RPMI7951 (cell line): ENCODE data around the gene FASTK. TPM values are rescaled to one million over a fixed set of nuclear protein-coding genes. Genes with fewer than 3 reads are reported as not detected.
"Not testable (repeated sequence)": the region's sequence is repeated elsewhere in the genome, so short reads cannot be mapped to it uniquely, and the experiment has no call there.

ENCODE experiments used
- DNase-seq: peaks from one replicate; pipeline ENCODE4 v3.0.0-alpha.2; 2012; ENCODE audit warnings: low read depth
- total RNA-seq: library from RNA; depleted of rRNA; stranded (reverse); fragments of >200 nt; shearing (Covaris generic); gene quantifications from 2 replicates; pipeline ENCODE4 v1.2.3, GENCODE V29; 2014

FASTK gene
- total RNA-seq, 1 experiment from 2014 or later = 61.3 TPM

GRCh38 chr7:151047976-151048815, 32.4 kb downstream of the FASTK start, which contains the start of gene ASIC3:
Gene ASIC3 (plus strand): TSS chr7:151048531. CDS start chr7:151048886, 355 bp downstream.
- DNase-seq = no peak

DNA sequence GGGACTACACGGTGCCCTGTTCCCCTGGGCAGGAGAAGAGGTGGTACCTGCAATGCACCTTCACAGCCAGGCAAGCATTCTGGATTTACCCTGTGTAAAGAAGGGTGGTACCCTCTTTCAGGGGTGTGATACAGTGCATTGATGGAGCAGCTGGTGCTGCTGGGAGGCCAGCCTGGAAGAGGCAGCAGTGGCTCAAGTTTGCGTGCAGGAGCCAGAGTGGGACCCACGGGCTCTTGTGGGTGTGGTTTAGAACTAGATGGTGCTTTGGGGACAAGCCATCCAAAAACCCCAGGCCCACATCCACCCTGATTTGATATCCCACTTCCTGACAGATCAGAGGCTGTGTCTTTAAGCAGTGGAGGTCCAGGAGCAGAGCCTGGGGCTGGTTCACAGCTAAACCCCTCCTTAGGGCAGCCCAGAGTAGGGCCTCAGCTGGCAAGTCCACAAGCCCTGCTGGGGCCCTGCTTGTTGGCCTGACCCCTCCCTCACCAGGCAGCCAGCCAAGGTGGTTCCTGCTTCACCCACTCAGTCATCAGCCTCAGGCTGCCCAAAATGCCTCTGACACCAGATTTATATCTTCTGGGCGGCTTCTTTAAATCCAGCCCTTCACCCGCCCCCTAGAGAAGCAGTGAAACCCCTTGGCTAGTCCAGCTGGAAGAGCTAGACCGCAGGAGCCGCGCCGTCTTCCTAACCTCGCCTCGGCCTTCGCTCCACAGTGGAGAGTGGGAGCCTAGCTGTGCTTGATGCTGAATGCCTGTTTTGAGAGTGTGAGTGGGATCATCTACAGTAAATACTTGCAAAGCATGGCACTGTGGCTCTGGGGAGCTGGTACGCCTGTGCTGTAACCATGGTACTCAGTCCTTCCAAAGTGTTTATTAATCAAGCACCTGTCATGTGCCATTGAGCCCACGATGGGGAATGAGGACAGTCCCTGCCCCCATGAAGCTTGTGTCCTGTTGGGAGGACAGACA, 33.7 kb downstream of the FASTK start:
- DNase-seq = peak; percentile 98

GRCh38 chr7:151045967-151046366, 34.6 kb downstream of the FASTK start:
- no peak for DNase-seq

DNA sequence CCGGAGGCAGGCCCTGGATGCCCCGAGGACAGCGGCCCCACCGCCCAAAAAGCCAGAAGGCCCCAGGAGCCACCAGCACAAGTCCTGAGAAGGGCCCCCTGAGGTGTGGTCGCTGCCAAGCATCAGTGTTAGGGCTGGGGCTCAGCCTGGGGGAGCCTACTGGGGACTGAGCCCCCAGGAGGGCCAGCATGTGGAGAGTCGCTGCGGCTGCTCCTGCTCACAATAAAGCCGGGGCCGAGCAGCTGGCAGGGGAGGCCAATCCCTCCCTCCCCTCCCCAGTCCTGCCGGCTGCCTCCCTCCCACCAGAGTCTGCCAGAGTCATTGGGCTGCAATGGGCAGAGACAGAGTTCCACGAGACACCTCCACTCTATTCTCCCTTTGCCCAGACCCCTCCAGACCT, 35.3 kb downstream of the FASTK start:
- no peak for DNase-seq

GRCh38 chr7:151043959-151044358, 36.6 kb downstream of the FASTK start:
- no peak for DNase-seq

DNA sequence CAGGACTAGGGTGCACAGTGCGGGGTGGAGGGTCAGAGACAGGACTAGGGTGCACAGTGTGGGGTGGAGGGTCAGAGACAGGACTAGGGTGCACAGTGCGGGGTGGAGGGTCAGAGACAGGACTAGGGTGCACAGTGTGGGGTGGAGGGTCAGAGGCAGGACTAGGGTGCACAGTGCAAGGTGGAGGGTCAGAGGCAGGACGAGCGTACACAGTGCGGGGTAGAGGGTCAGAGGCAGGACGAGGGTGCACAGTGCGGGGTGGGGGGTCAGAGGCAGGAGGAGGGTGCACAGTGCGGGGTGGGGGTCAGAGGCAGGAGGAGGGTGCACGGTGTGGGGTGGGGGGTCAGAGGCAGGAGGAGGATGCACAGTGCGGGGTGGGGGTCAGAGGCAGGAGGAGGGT, 37.2 kb downstream of the FASTK start:
- DNase-seq = not testable (repeated sequence)

DNA sequence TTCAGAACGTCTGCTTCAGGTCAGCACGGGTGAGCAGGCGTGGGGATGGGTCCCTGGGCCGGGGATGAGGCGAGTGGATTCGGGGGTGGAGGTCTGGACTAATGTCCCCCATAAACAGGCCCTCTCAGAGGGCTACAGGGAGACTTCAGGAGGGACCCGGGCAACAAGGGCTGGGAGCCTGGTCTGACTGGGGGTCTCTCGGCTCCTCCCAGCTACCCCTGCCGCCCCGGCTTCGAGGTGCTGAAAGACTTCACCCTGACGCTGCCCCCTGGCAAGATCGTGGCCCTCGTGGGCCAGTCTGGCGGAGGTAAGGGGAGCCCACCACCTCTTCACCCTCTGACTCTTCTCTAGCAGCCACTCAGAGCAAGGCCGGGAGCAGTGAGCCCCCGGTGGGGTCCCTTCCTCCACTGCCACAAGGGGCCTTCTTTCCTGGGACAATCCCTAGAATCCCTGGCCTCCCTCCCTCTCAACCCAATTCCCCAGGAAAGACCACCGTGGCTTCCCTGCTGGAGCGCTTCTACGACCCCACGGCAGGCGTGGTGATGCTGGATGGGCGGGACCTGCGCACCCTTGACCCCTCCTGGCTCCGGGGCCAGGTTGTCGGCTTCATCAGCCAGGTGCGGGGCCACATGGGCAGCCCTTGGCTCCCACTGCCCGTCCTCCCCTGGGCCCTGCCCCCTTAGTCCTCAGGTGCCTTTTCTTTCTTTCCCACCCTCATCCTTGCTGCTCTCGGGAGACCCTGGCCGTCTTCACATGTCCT, 39.8 kb downstream of the FASTK start:
- DNase-seq = no peak

GRCh38 chr7:151039850-151040548, 40.6 kb downstream of the FASTK start:
- DNase-seq = no peak

GRCh38 chr7:151038951-151039849, 41.4 kb downstream of the FASTK start:
- DNase-seq = peak; percentile 99

DNA sequence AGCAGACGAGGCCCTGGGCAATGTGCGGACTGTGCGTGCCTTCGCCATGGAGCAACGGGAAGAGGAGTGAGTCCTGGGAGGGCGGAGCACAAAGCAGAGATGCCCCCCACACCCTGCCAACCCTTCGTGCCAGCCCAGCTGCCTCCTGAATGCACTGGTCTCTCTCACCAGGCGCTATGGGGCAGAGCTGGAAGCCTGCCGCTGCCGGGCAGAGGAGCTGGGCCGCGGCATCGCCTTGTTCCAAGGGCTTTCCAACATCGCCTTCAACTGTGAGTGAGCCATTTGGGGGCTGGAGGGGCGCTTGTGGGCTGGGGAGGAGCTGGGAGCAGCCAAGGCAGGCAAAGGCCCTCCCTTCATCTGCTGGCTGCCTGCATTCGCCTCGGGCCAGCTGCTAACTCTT, 44.7 kb downstream of the FASTK start:
- no peak for DNase-seq

DNA sequence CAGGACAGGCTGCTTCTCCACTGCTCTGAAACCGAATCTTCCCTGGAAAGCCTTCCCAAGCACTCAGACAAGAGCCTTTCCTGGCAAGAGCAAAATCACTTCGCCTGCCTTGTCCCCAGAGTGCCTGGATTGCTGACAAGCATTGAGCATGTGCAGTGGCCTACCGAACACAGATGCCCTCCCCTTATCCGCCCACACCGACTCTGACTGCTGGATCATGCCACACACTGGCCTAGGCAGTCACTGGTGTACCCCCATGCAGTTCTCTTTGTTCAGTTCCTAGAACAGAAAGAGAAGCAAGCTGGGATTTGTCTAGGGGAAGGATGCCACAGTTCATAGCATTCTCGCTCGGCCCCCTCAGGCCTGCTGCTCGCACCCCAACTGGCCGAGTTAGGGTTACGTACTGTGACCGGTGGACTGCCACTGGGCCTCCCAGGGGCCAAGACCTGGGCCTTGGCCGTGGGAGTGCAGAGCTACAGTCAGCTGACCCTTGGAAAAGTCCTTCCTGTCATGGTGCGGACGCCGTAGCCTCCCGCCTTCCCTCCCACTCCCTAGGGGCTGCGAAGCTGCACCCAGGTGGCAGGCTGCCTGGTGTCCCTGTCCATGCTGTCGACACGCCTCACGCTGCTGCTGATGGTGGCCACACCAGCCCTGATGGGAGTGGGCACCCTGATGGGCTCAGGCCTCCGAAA, 45.4 kb downstream of the FASTK start:
- no peak for DNase-seq

- no peak for DNase-seq
Measured at GRCh38 chr7:151034312-151035025, 46.1 kb downstream of the FASTK start.

GRCh38 chr7:151033864-151034249, 46.8 kb downstream of the FASTK start:
- DNase-seq = no peak

DNA sequence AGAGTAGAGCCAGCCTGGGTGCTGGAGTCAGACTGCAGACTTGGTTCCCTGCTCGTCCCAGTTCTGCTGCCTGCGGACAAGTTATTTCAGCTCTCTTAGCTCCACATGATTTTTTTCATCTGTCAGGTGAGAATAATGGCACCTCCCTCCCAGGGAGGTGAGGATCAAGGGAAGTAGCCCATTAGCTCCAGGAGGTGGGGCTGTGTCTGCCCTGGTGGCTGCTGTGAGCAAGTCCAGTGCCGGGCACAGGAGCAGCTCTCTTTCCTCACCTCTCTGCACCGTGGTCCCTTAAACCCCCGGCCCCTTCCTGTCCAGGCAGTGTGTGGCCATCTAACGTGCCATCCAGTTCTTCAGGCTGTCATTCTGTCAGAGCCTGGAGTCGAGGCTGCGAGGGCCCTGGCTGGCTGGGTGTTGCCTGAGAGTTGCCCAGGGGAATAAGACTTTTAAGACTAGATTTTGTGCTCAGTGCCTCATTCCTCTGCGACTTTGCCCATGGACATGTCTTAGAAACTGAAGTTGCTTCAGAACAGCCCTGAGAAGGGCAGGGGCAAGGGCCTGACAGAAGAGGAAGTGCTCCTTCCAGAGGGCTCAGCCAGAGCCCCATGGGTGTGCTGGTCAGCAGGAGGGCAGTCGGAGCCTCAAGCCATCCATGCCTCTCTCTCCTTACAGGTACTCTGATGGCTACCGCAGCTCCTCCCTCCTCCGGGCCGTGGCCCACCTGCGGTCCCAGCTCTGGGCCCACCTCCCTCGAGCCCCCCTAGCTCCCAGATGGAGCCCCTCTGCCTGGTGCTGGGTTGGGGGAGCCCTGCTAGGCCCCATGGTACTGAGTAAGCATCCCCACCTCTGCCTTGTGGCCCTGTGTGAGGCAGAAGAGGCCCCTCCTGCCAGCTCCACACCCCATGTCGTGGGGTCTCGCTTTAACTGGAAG, 47.4 kb downstream of the FASTK start:
- no peak for DNase-seq

- DNase-seq = no peak
Measured at GRCh38 chr7:151031011-151031410, 49.6 kb downstream of the FASTK start.

GRCh38 chr7:151028948-151029501, 51.6 kb downstream of the FASTK start:
- no peak for DNase-seq
